GM12874 (cell line): ENCODE results near the gene FDX1.

Experiments used
- TF ChIP-seq, protein P1 (sequence below): IDR thresholded peaks from 2 replicates; pipeline ENCODE4 v1.5.1; 2011; ENCODE audit warnings: low read depth, mild to moderate bottlenecking, control low read depth, low read length, moderate library complexity; ENCODE audit not compliant: insufficient read depth

The FDX1 gene

DNA sequence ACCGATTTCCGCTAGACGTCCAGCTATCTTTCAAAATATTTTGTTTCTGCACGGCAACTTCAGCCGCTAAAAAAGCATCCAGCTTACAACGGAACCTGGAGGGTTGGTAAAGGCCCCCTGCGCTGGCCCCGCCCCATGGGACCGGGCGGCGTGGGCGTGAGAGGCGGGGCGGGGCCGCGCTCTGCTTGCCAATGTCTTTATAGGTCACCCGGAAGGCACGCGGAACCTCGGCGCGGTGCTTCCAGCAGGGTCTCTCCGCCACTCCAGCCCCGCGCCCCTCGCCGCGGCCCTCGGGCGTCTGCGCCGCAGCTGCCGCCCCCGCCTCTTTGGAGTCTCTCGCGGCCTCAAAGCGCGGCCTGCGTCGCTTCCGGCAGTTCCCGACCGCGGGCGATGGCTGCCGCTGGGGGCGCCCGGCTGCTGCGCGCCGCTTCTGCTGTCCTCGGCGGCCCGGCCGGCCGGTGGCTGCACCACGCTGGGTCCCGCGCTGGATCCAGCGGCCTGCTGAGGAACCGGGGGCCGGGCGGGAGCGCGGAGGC is at the start of gene FDX1:
FDX1 (plus strand) TSS at position 218 of the 536 bp plus-strand sequence; CDS start at position 391, 173 bp downstream.
- TF ChIP-seq, protein P1, sequence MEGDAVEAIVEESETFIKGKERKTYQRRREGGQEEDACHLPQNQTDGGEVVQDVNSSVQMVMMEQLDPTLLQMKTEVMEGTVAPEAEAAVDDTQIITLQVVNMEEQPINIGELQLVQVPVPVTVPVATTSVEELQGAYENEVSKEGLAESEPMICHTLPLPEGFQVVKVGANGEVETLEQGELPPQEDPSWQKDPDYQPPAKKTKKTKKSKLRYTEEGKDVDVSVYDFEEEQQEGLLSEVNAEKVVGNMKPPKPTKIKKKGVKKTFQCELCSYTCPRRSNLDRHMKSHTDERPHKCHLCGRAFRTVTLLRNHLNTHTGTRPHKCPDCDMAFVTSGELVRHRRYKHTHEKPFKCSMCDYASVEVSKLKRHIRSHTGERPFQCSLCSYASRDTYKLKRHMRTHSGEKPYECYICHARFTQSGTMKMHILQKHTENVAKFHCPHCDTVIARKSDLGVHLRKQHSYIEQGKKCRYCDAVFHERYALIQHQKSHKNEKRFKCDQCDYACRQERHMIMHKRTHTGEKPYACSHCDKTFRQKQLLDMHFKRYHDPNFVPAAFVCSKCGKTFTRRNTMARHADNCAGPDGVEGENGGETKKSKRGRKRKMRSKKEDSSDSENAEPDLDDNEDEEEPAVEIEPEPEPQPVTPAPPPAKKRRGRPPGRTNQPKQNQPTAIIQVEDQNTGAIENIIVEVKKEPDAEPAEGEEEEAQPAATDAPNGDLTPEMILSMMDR, result peak; percentile 76

- TF ChIP-seq, protein P1, result no peak
Observed at GRCh38 chr11:110380836-110381622, 48.7 kb upstream of the FDX1 start.

- TF ChIP-seq, protein P1, result no peak
Observed at GRCh38 chr11:110389965-110390364, 39.8 kb upstream of the FDX1 start.

DNA sequence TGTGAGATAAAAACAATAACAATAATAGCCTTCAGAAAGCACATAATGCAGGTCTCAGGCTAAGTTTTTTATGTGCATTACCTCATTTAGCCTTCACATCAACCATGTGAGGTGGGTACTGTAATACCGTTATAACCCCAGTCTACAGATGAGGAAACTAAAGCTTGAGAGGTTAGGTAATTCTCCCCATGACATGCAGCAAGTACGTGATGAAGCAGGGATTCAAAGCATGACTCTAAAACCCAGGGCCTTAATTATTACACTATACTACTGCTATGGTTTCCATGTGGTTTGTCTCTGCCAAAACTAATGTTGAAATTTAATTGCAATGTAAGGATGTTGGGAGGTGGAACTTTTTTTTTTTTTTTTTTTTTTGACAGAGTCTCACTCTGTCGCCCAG is 37.7 kb upstream of the FDX1 start:
- TF ChIP-seq, protein P1, result no peak

DNA sequence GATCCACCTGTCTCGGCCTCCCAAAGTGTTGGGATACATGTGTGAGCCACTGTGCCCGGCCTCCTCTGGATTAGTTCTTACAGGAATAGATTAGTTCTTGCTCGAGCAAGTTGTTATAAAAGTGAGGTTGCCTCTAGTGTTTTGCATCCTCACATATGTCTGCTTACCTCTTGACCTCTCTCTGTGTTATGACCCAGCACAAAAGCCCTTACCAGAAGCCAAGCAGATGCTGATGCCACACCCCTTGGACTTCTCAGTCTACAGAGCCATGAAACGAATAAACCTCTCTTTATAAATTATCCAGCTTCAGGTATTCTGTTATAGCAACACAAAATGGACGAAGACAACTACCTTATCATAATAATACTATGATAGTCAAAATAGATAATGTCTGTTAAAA is 22.4 kb upstream of the FDX1 start:
- TF ChIP-seq, protein P1, result no peak

DNA sequence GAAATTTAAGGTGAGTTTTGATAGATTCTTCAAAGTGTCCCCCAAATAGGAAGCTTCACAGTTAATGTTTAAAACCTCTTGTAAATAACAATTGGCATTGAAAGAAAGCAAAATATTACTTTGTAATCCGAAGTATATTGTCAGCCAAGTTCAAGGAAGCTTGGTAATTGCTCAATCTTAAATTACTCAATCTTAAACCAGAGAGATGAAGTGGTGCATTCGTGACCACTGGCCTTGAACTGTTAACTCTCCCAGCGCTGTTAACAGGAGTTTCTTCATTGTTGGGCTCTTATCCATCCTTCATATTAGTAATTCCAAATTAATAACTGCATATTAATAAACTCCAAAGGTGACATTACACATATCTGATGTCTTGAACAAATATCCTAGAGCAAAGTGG is 20.6 kb upstream of the FDX1 start:
- TF ChIP-seq, protein P1, result no peak

DNA sequence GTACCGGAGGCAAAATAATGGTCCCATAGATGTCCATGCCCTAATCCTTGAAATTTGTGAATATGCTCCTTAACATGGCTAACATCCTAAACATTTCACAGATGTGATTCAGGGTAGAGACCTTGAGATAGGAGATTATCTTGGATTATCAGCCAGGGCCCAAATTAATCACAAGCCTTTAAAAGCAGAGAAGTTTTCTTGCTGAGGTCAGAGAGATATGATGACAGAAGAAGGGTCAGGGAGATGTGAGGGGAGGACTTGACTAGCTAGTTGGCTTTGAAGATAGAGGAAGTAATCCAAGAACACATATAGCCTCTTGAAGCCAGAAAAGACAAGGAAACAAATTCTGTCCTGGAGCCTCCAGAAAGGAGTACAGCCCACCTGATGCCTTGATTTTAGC is 19.1 kb upstream of the FDX1 start:
- TF ChIP-seq, protein P1, result no peak
